HL-60/S4 (cell line): ENCODE results near the gene RPL15.
"Not testable (repeated sequence)": the region's sequence is repeated elsewhere in the genome, so short reads cannot be mapped to it uniquely, and the experiment has no call there.

Source experiments
- in situ Hi-C: fragments of 300-500 bp; cut with MboI; formaldehyde crosslinking; loops from 2 replicates; pipeline ENCODE4 v1.14.3; 2022; ENCODE audit warnings: low sequenced_read_pairs

Gene RPL15

GRCh38 chr3:23889386-23889785, 27.5 kb upstream of the RPL15 start:
- in situ Hi-C loops, result no loop called here

- in situ Hi-C loops, result no loop called here
Measured at GRCh38 chr3:23889950-23890349, 27.0 kb upstream of the RPL15 start.

- in situ Hi-C loops, result no loop called here
Measured at GRCh38 chr3:23894254-23895061, 22.5 kb upstream of the RPL15 start.

- in situ Hi-C loops, result no loop called here
Measured at GRCh38 chr3:23895181-23895580, 21.8 kb upstream of the RPL15 start.

GRCh38 chr3:23900744-23901143, 16.2 kb upstream of the RPL15 start:
- in situ Hi-C loops, result no loop called here

- in situ Hi-C loops, result no loop called here
Measured at GRCh38 chr3:23904545-23904944, 12.4 kb upstream of the RPL15 start.

- in situ Hi-C loops, result no loop called here
Measured at GRCh38 chr3:23909341-23909740, 7.6 kb upstream of the RPL15 start.

GRCh38 chr3:23911397-23911796, 5.5 kb upstream of the RPL15 start:
- in situ Hi-C loops, result no loop called here

- in situ Hi-C loops, result not testable (repeated sequence)
Measured at GRCh38 chr3:23912335-23912734, 4.6 kb upstream of the RPL15 start.

GRCh38 chr3:23913182-23913581, 3.8 kb upstream of the RPL15 start:
- in situ Hi-C loops, result no loop called here

GRCh38 chr3:23913873-23914743, 2.8 kb upstream of the RPL15 start:
- in situ Hi-C loops, result no loop called here

- in situ Hi-C loops, result no loop called here
Measured at GRCh38 chr3:23915537-23916108, 1.3 kb upstream of the RPL15 start.

- in situ Hi-C loops, result no loop called here
Measured at GRCh38 chr3:23916152-23916885, 613 bp upstream of the RPL15 start.

GRCh38 chr3:23917679-23918303, 859 bp downstream of the RPL15 start:
- in situ Hi-C loops, result not testable (repeated sequence)

GRCh38 chr3:23918331-23918730, 1.4 kb downstream of the RPL15 start:
- in situ Hi-C loops, result not testable (repeated sequence)

- in situ Hi-C loops, result no loop called here
Measured at GRCh38 chr3:23919628-23920027, 2.7 kb downstream of the RPL15 start.

GRCh38 chr3:23920151-23920655, 3.3 kb downstream of the RPL15 start:
- in situ Hi-C loops, result no loop called here

GRCh38 chr3:23921052-23921511, 4.2 kb downstream of the RPL15 start:
- in situ Hi-C loops, result no loop called here

- in situ Hi-C loops, result no loop called here
Measured at GRCh38 chr3:23923786-23924185, 6.9 kb downstream of the RPL15 start.

GRCh38 chr3:23926246-23926645, 9.3 kb downstream of the RPL15 start:
- in situ Hi-C loops, result no loop called here
